CD4-positive, CD25-positive, alpha-beta regulatory T cell (primary cell): Measurements from ENCODE around the gene PRKCE. TPM values are rescaled to one million over a fixed set of nuclear protein-coding genes. Genes with fewer than 3 reads are reported as not detected.

Source experiments
- ATAC-seq, 2 donors: fragments of 150-1000 bp; cut with Tn5 transposase; one replicate each; pipeline ENCODE4 v1.10.0; 2021; ENCODE audit warnings: low read depth in 2 of 2, moderate number of reproducible peaks in 2 of 2, moderate library complexity in 1 of 2
- DNase-seq, 3 donors: peaks; one replicate each; pipeline versions ENCODE4 v3.0.0 to v3.0.0-alpha.2; 2012 to 2022; ENCODE audit warnings: mixed read lengths in 1 of 3
- H3K27ac ChIP-seq: one replicate; pipeline ENCODE4 v1.7.0; 2013; ENCODE audit warnings: mild to moderate bottlenecking, low read length; ENCODE audit not compliant: insufficient read depth, poor library complexity, severe bottlenecking
- H3K27me3 ChIP-seq: one replicate; pipeline ENCODE4 v1.7.0; 2013; ENCODE audit warnings: low read length; ENCODE audit not compliant: control insufficient read depth, insufficient read depth
- H3K36me3 ChIP-seq: one replicate; pipeline ENCODE4 v1.7.0; 2013; ENCODE audit warnings: mild to moderate bottlenecking, low read length, moderate library complexity; ENCODE audit not compliant: control insufficient read depth, insufficient read depth
- H3K4me1 ChIP-seq: 2 replicates; pipeline ENCODE4 v1.7.0; 2013; ENCODE audit warnings: mild to moderate bottlenecking, low read length; ENCODE audit not compliant: insufficient read depth, control insufficient read depth, poor library complexity, severe bottlenecking
- H3K4me3 ChIP-seq: one replicate; pipeline ENCODE4 v1.7.0; 2013; ENCODE audit warnings: low read depth, mild to moderate bottlenecking, low read length, moderate library complexity
- H3K9me3 ChIP-seq, 2 experiments: 1 replicate in 1 of 2; 2 replicates in 1 of 2; pipeline ENCODE4 v1.7.0; 2013; ENCODE audit warnings: low read length in 2 of 2, mild to moderate bottlenecking in 1 of 2, moderate library complexity in 1 of 2; ENCODE audit not compliant: control insufficient read depth in 2 of 2
- H3K27ac Mint-ChIP-seq, 3 donors: one replicate each; pipeline ENCODE4 v1.8.0; 2020 to 2022; ENCODE audit warnings: mild to moderate bottlenecking in 3 of 3, mixed read lengths in 3 of 3, moderate library complexity in 2 of 3
- H3K27me3 Mint-ChIP-seq: one replicate; pipeline ENCODE4 v1.8.0; 2022; ENCODE audit warnings: mild to moderate bottlenecking, mixed read lengths
- H3K36me3 Mint-ChIP-seq: one replicate; pipeline ENCODE4 v1.8.0; 2020; ENCODE audit warnings: mixed read lengths
- H3K4me1 Mint-ChIP-seq, 4 donors: one replicate each; pipeline ENCODE4 v1.8.0; 2020 to 2022; ENCODE audit warnings: mixed read lengths in 4 of 4, mild to moderate bottlenecking in 1 of 4
- H3K4me3 Mint-ChIP-seq, 4 donors: one replicate each; pipeline ENCODE4 v1.8.0; 2020 to 2022; ENCODE audit warnings: mild to moderate bottlenecking in 4 of 4, mixed read lengths in 4 of 4, moderate library complexity in 3 of 4
- H3K9me3 Mint-ChIP-seq, 7 donors: one replicate each; pipeline ENCODE4 v1.8.0; 2020 to 2022; ENCODE audit warnings: mixed read lengths in 7 of 7, mild to moderate bottlenecking in 3 of 7, moderate library complexity in 2 of 7
- polyA plus RNA-seq, 4 donors: library from polyadenylated mRNA; unstranded; fragments of 300-500 nt; fragmentation: Illumina TruSeq; gene quantifications; one replicate each; pipeline ENCODE4 v1.2.3, GENCODE V29; 2021
- total RNA-seq: library from RNA; stranded (reverse); gene quantifications from one replicate; pipeline ENCODE4 v1.2.3, GENCODE V29; 2022

PRKCE gene
- total and polyA plus RNA-seq, 5 donors from 2014 or later, result 0.78 to 16.5 (median 1.3) TPM

DNA sequence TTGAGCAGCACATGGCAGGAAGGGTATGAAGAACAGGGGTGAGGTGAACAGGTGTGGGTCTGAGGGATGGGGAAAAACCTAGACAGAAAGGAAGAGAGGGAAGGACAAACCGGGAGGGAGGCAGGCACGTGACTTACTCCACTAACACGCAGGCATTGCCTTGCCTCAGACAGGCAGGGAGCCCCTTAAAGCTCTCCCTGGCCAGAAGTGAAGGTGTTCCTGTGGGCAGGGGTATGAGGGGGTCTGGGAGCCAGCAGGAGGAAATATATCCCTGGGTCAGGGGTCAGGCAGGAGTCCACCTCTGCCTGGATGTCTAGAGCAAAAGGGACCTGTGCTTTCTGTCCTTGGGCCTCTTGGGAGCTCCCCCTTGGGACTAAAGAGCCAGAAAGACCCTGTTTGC is 510.4 kb downstream of the PRKCE start:
- Histone ChIP-seq H3K27me3 (no peaks in the 10 kb centered on the region), H3K36me3 (peaks cover 2% of the 10 kb centered on the region), H3K4me1 (no peaks in the 10 kb centered on the region), H3K9me3 (no peaks in the 10 kb centered on the region), H3K27ac (no peak overlapping the region), H3K4me3 (no peak overlapping the region)
- Mint-ChIP-seq H3K4me3 (no peak overlapping the region), H3K27ac (peak overlapping the region in 1 of 3 donors; percentile 50), H3K36me3 (peaks cover 31% of the 10 kb centered on the region), H3K9me3 (peaks cover 0 to 2% (median 0%) of the 10 kb centered on the region in 7 donors), H3K27me3 (peaks cover 4% of the 10 kb centered on the region), H3K4me1 (no peaks in the 10 kb centered on the region)
- DNase-seq (no peak), ATAC-seq (no peak)

DNA sequence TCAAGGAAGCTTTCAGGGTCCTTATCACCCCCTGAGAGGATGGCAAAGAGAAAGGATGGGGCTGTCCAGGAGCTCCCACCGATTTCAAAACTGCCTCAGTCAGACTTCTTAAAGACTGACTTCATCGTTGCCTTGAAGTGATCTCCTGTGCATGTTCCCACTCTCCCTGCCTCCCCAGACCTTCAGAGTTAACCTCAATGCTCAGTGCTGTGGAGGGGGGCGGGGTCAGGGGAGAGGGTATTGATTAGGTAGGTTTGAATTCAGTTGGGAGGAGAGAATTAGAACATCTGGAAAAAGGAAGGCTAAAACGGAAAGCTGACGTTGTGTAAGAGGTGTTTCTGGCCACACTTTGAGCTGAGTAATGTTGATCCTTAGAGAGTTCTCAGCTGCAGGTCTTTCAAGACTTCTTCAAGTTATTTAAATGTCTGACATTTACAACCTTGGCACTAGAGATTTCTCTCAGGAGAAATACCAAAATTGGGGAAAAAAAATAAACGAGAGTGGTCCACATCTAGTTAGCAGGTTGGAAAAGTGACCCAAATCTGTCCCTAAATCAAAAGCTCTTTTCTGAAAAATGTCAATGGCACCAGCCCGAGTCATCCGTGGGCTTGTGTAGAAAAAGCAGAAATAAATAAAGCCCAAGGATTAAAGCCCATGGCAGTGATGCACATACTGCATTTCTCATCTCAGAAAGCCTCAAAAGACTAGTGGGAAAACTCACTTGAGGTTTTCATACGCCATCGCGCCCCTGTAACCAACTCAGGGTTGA is 511.0 kb downstream of the PRKCE start:
- ATAC-seq (no peak), DNase-seq (no peak)
- Histone ChIP-seq H3K27me3 (no peaks in the 10 kb centered on the region), H3K4me3 (no peak overlapping the region), H3K27ac (no peak overlapping the region), H3K4me1 (no peaks in the 10 kb centered on the region), H3K9me3 (no peaks in the 10 kb centered on the region), H3K36me3 (peaks cover 2% of the 10 kb centered on the region)
- peaks cover 4% of the 10 kb centered on the region for H3K27me3 Mint-ChIP-seq
- no peak overlapping the region for H3K4me3 Mint-ChIP-seq
- peak overlapping the region in 2 of 3 donors; percentile 50 to 56 for H3K27ac Mint-ChIP-seq
- peaks cover 27% of the 10 kb centered on the region for H3K36me3 Mint-ChIP-seq
- no peaks in the 10 kb centered on the region for H3K4me1 Mint-ChIP-seq
- peaks cover 0 to 2% (median 0%) of the 10 kb centered on the region in 7 donors for H3K9me3 Mint-ChIP-seq

DNA sequence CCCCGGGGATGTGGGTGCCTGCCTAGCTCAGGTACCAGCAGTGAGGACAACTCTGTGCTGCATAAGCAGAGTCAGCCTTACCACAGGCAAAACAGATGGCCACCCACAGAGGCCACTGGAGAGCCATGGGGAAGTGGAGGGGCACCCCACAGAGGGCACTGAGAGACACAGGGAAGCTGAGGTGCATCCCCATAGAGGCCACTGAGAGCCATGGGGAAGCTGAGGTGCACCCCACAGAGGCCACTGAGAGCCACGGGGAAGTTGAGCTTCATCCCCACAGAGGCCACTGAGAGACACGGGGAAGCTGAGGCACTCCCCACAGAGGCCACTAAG is 511.6 kb downstream of the PRKCE start:
- no peaks in the 10 kb centered on the region for H3K4me1 Mint-ChIP-seq
- H3K36me3 ChIP-seq, result peaks cover 2% of the 10 kb centered on the region

DNA sequence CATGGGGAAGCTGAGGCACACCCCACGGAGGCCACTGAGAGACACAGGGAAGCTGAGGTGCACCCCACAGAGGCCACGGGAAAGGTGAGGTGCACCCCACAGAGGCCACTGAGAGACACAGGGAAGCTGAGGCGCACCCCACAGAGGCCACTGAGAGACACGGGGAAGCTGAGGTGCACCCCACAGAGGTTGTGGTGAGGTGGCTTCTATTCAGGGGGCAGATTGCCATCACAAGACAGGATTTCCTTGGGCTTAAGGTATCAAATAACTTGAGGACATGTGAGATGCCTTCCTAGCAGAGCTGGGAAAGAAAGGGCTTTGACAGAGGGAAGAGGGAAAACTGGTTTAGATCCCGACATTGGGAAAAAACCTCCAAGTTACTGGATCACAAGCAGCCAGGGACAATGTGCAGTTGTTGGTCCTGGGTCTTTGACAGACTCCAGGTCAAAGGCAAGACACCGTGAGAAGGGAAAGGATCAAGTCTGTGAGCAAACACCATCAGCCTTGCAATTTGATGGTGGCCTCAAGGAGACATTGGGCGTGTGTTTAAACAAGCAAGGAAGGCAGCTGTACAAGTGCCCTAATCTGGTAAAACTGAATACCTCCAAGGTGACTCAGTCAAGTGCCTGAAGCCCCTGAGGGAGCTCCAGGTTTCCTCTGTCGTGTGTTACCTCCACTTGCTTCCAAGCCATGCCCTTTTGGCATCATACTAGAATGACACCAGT is 512.5 kb downstream of the PRKCE start:
- no peaks in the 10 kb centered on the region for H3K27me3 ChIP-seq
- Mint-ChIP-seq H3K36me3 (peaks cover 27% of the 10 kb centered on the region), H3K9me3 (peaks cover 0 to 2% (median 0%) of the 10 kb centered on the region in 7 donors), H3K27ac (no peak overlapping the region), H3K4me3 (no peak overlapping the region), H3K27me3 (peaks cover 4% of the 10 kb centered on the region), H3K4me1 (no peaks in the 10 kb centered on the region)
- DNase-seq, result no peak
- no peak for ATAC-seq
- H3K27ac ChIP-seq, result no peak overlapping the region
- no peaks in the 10 kb centered on the region for H3K9me3 ChIP-seq
- H3K4me3 ChIP-seq, result no peak overlapping the region
- H3K36me3 ChIP-seq, result peaks cover 2% of the 10 kb centered on the region
- no peaks in the 10 kb centered on the region for H3K4me1 ChIP-seq

More for the DNA sequence above, 511.6 kb downstream of the PRKCE start:
- H3K27ac Mint-ChIP-seq, result no peak overlapping the region
- Histone ChIP-seq H3K9me3 (no peaks in the 10 kb centered on the region), H3K27ac (no peak overlapping the region), H3K27me3 (no peaks in the 10 kb centered on the region), H3K4me1 (no peaks in the 10 kb centered on the region), H3K4me3 (no peak overlapping the region)
- peaks cover 0 to 2% (median 0%) of the 10 kb centered on the region in 7 donors for H3K9me3 Mint-ChIP-seq
- H3K27me3 Mint-ChIP-seq, result peaks cover 4% of the 10 kb centered on the region
- peaks cover 27% of the 10 kb centered on the region for H3K36me3 Mint-ChIP-seq
- ATAC-seq (no peak), DNase-seq (no peak)
- no peak overlapping the region for H3K4me3 Mint-ChIP-seq

DNA sequence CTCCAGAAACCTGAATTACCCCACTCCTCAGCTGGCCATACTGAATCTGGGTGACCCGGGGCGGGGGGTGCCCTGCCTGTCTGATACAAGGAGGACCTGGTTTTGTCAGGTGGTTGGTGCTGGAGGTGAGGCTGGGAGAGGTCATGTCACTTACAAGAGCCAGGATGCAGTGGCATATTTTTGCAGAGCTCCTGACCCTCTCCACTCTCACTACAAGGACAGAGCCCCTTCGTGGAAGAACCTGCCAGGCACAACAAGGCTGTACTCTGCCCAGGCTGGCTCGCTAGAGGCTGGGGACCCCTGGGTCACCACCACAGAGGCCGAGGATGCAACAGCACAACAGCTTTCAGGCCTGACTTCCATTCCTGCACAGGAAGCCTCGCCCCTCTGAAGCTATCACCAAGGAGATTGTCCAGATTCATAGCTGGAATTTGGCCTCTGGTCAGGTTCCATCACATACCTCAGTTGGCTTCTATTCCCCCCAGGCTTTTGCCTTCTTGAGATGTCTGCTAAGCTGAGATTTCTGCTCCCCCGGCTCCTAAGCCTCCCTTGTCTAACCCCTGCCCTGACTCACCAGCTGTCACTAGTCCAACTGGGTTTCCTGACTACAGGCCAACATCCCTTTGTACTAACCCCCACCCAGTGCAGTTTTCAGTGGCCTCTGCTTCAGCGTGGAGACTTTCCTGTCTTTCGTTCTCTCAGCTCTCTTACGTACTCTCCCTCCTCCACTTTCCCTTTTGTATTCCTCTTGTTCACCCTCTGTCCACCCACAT is 513.2 kb downstream of the PRKCE start:
- H3K36me3 Mint-ChIP-seq, result peaks cover 22% of the 10 kb centered on the region
- H3K9me3 Mint-ChIP-seq, result peaks cover 0 to 2% (median 0%) of the 10 kb centered on the region in 7 donors
- no peak overlapping the region for H3K27ac ChIP-seq
- ATAC-seq (no peak), DNase-seq (no peak)
- no peaks in the 10 kb centered on the region for H3K4me1 ChIP-seq
- no peaks in the 10 kb centered on the region for H3K9me3 ChIP-seq
- H3K4me3 ChIP-seq, result no peak overlapping the region
- H3K4me3 Mint-ChIP-seq, result no peak overlapping the region
- H3K27me3 Mint-ChIP-seq, result peaks cover 4% of the 10 kb centered on the region
- no peaks in the 10 kb centered on the region for H3K4me1 Mint-ChIP-seq
- no peaks in the 10 kb centered on the region for H3K27me3 ChIP-seq
- no peaks in the 10 kb centered on the region for H3K36me3 ChIP-seq
- no peak overlapping the region for H3K27ac Mint-ChIP-seq

DNA sequence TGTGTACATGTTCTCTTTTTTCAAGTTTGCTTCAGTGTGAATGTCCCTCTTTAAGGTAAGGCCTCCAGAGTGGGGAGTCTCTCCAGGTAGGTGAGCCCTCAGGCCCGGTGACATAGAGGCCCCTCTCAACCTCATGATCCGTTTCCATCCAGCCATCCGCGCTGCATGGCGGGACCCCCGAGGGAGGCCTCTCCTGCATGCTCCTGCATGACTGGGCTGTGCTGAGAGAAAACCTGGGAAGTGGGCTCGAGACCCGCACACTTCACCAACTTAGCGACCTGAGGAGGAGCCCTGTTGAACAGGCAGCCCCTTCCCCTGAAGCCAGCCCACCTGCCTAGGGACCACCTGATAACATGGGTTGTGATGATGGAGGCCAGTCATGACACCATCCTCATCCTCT is 514.4 kb downstream of the PRKCE start:
- Mint-ChIP-seq H3K27me3 (peaks cover 4% of the 10 kb centered on the region), H3K4me3 (no peak overlapping the region), H3K36me3 (peaks cover 22% of the 10 kb centered on the region), H3K4me1 (no peaks in the 10 kb centered on the region), H3K9me3 (peaks cover 0 to 2% (median 0%) of the 10 kb centered on the region in 7 donors), H3K27ac (no peak overlapping the region)
- Histone ChIP-seq H3K9me3 (no peaks in the 10 kb centered on the region), H3K27ac (no peak overlapping the region), H3K4me3 (no peak overlapping the region), H3K36me3 (no peaks in the 10 kb centered on the region), H3K27me3 (no peaks in the 10 kb centered on the region), H3K4me1 (no peaks in the 10 kb centered on the region)
- ATAC-seq, result no peak
- no peak for DNase-seq

DNA sequence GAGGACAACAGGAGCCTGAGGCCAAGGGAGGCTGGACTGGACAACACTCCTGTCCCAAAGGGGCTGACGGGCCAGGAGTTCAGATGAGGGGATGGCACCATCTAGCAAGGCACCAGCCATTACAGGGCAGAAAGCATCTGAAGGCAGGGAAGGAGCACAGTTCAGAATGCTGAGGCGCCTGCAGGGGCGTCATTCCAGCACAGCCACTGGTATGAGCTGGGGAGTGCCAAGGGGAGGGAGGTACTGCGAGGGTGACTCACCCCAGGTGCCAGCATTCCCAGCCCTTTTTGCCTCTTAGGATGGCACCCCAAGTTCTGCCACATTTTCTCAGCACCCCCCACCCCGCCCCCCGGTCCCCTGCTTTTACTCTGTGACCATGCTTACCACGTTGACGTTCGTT is 515.9 kb downstream of the PRKCE start:
- peaks cover 0 to 2% (median 0%) of the 10 kb centered on the region in 7 donors for H3K9me3 Mint-ChIP-seq
- Histone ChIP-seq H3K27ac (no peak overlapping the region), H3K4me1 (no peaks in the 10 kb centered on the region), H3K4me3 (no peak overlapping the region), H3K9me3 (no peaks in the 10 kb centered on the region), H3K36me3 (no peaks in the 10 kb centered on the region), H3K27me3 (no peaks in the 10 kb centered on the region)
- no peak for DNase-seq
- peaks cover 2% of the 10 kb centered on the region for H3K27me3 Mint-ChIP-seq
- H3K27ac Mint-ChIP-seq, result no peak overlapping the region
- no peak overlapping the region for H3K4me3 Mint-ChIP-seq
- peaks cover 16% of the 10 kb centered on the region for H3K36me3 Mint-ChIP-seq
- ATAC-seq, result no peak
- H3K4me1 Mint-ChIP-seq, result no peaks in the 10 kb centered on the region
